ENCODE measurements around the gene F10.

- TF ChIP-seq POLR2A (IDR thresholded peaks at IDR 0.05) (no peak), CTCF (IDR thresholded peaks at IDR 0.05) (no peak)
Observed at GRCh38 chr13:113083402-113084061, 39.1 kb upstream of the F10 start.
